IMR-90 (cell line): ENCODE results near the gene MYO3B. TPM values are rescaled to one million over a fixed set of nuclear protein-coding genes. Genes with fewer than 3 reads are reported as not detected.

Experiments
- ATAC-seq: fragments of 200-7000 bp; cut with Tn5 transposase; 2 replicates; pipeline ENCODE4 v1.9.1; 2020; ENCODE audit warnings: low read depth, mild to moderate bottlenecking, moderate library complexity
- BruUV-seq: library from RNA; stranded (reverse); fragments of 400-500 nt; replicated peaks from 2 replicates; lab custom pipeline; 2021; lab: Mats Ljungman, UMichigan
- CTCF ChIA-PET: fragments of 300-600 bp; formaldehyde crosslinking; extraction: SDS; loops from one replicate; lab custom pipeline; 2021; ENCODE audit warnings: antibody characterized with exemption; lab: Yijun Ruan, JAX
- POLR2A ChIA-PET: fragments of 300-600 bp; sonication (Branson Sonifier 250); formaldehyde crosslinking; loops from one replicate; lab custom pipeline; 2022; ENCODE audit warnings: antibody characterized with exemption; ENCODE audit not compliant: unreplicated experiment; lab: Charles Lee
- DNase-seq: peaks from one replicate; pipeline ENCODE4 v3.0.0; 2013
- H2AFZ ChIP-seq: replicated peaks from 2 replicates; pipeline ENCODE3; 2013; ENCODE audit warnings: low read length, mild to moderate bottlenecking; ENCODE audit not compliant: poor library complexity
- H2AK5ac ChIP-seq: 2 replicates; pipeline ENCODE4 v1.6.1; 2013; ENCODE audit warnings: low read depth, low read length, inconsistent platforms
- H2AK9ac ChIP-seq: replicated peaks from 2 replicates; pipeline ENCODE3; 2013; ENCODE audit warnings: mild to moderate bottlenecking, low read depth, low read length, moderate library complexity; ENCODE audit not compliant: poor library complexity
- H2BK120ac ChIP-seq: 2 replicates; pipeline ENCODE4 v1.6.1; 2013; ENCODE audit warnings: low read depth, low read length, inconsistent platforms
- H2BK15ac ChIP-seq: 3 replicates; pipeline ENCODE4 v1.6.1; 2013; ENCODE audit warnings: low read depth, low read length, inconsistent platforms
- H2BK20ac ChIP-seq: 2 replicates; pipeline ENCODE4 v1.6.1; 2013; ENCODE audit warnings: low read depth, mild to moderate bottlenecking, inconsistent platforms, low read length, moderate library complexity
- H2BK5ac ChIP-seq: 2 replicates; pipeline ENCODE4 v1.6.1; 2013; ENCODE audit warnings: mild to moderate bottlenecking, low read depth, low read length, inconsistent platforms; ENCODE audit not compliant: poor library complexity, severe bottlenecking
- H3K14ac ChIP-seq: replicated peaks from 2 replicates; pipeline ENCODE4 v1.6.1; 2013; ENCODE audit warnings: low read depth, low read length, inconsistent platforms
- H3K18ac ChIP-seq: 2 replicates; pipeline ENCODE4 v1.6.1; 2013; ENCODE audit warnings: low read depth, low read length, control low read depth
- H3K23ac ChIP-seq: 2 replicates; pipeline ENCODE4 v1.6.1; 2013; ENCODE audit warnings: low read depth, low read length, inconsistent platforms
- H3K27ac ChIP-seq: 2 replicates; pipeline ENCODE4 v1.5.1; 2013; ENCODE audit warnings: mild to moderate bottlenecking, control low read depth, low read length; ENCODE audit not compliant: insufficient read depth
- H3K27me3 ChIP-seq: 2 replicates; pipeline ENCODE4 v1.6.1; 2013; ENCODE audit warnings: low read length; ENCODE audit not compliant: control insufficient read depth, insufficient read depth
- H3K36me3 ChIP-seq: 2 replicates; pipeline ENCODE4 v1.6.1; 2013; ENCODE audit warnings: low read length, mixed read lengths; ENCODE audit not compliant: control insufficient read depth, insufficient read depth
- H3K4ac ChIP-seq: 2 replicates; pipeline ENCODE4 v1.6.1; 2013; ENCODE audit warnings: low read depth, low read length, inconsistent platforms
- H3K4me1 ChIP-seq: 2 replicates; pipeline ENCODE4 v1.6.1; 2013; ENCODE audit warnings: low read length, mixed read lengths; ENCODE audit not compliant: control insufficient read depth, insufficient read depth
- H3K4me2 ChIP-seq: 2 replicates; pipeline ENCODE4 v1.6.1; 2013; ENCODE audit warnings: low read depth, mild to moderate bottlenecking, control low read depth, low read length, moderate library complexity
- H3K4me3 ChIP-seq: 2 replicates; pipeline ENCODE4 v1.5.1; 2013; ENCODE audit warnings: low read depth, mild to moderate bottlenecking, control low read depth, low read length, moderate library complexity; ENCODE audit not compliant: insufficient read depth
- H3K56ac ChIP-seq: 2 replicates; pipeline ENCODE4 v1.6.1; 2013; ENCODE audit warnings: low read length, inconsistent platforms; ENCODE audit not compliant: insufficient read depth; ENCODE audit errors: extremely low read depth
- H3K79me1 ChIP-seq, 2 experiments: 2 replicates each; pipeline ENCODE4 v1.6.1; 2013; ENCODE audit warnings: low read length in 2 of 2, inconsistent platforms in 1 of 2, low read depth in 1 of 2
- H3K9ac ChIP-seq: 2 replicates; pipeline ENCODE4 v1.6.1; 2013; ENCODE audit warnings: low read depth, low read length, control low read depth
- H3K9me1 ChIP-seq: 2 replicates; pipeline ENCODE4 v1.6.1; 2013; ENCODE audit warnings: low read length, inconsistent platforms; ENCODE audit not compliant: insufficient read depth
- H3K9me3 ChIP-seq: 2 replicates; pipeline ENCODE4 v1.6.1; 2013; ENCODE audit warnings: low read length; ENCODE audit not compliant: control insufficient read depth, insufficient read depth
- H4K20me1 ChIP-seq: 2 replicates; pipeline ENCODE4 v1.6.1; 2013; ENCODE audit warnings: low read length, inconsistent platforms; ENCODE audit not compliant: insufficient read depth
- H4K5ac ChIP-seq: 2 replicates; pipeline ENCODE4 v1.6.1; 2013; ENCODE audit warnings: mild to moderate bottlenecking, low read depth, low read length, control low read depth
- H4K8ac ChIP-seq, 2 experiments: 2 replicates each; pipeline ENCODE4 v1.6.1; 2013; ENCODE audit warnings: low read depth in 2 of 2, low read length in 2 of 2, control low read depth in 1 of 2, inconsistent platforms in 1 of 2
- H4K91ac ChIP-seq: 2 replicates; pipeline ENCODE4 v1.6.1; 2013; ENCODE audit warnings: low read depth, low read length, inconsistent platforms; ENCODE audit not compliant: insufficient read depth
- BHLHE40 ChIP-seq: fragments of 150-350 bp; IDR thresholded peaks from 2 replicates; pipeline ENCODE4 v1.6.1; 2016; ENCODE audit warnings: mild to moderate bottlenecking, low read depth, low read length
- CEBPB ChIP-seq: IDR thresholded peaks from 2 replicates; pipeline ENCODE4 v1.6.1; 2012; ENCODE audit warnings: low read depth, low read length, improper control_type of control experiment
- CTCF ChIP-seq: conservative IDR thresholded peaks from 2 replicates; pipeline ENCODE4 v1.5.1; 2012; ENCODE audit warnings: mild to moderate bottlenecking, low read depth, low read length, improper control_type of control experiment
- ELK1 ChIP-seq: fragments of 150-350 bp; IDR thresholded peaks from 2 replicates; pipeline ENCODE4 v1.6.1; 2016; ENCODE audit warnings: low read depth, mild to moderate bottlenecking, low read length, moderate library complexity, borderline replicate concordance
- FOS ChIP-seq: fragments of 150-350 bp; IDR thresholded peaks from 2 replicates; pipeline ENCODE4 v1.6.1; 2016; ENCODE audit warnings: low read depth, low read length
- MAFK ChIP-seq: IDR thresholded peaks from 2 replicates; pipeline ENCODE4 v1.6.1; 2012; ENCODE audit warnings: low read depth, low read length, improper control_type of control experiment
- MAZ ChIP-seq: IDR thresholded peaks from 2 replicates; pipeline ENCODE4 v1.6.1; 2012; ENCODE audit warnings: low read depth, mild to moderate bottlenecking, low read length, improper control_type of control experiment, moderate library complexity, borderline replicate concordance
- NFE2L2 ChIP-seq: fragments of 150-350 bp; IDR thresholded peaks from 2 replicates; pipeline ENCODE4 v1.6.1; 2016; ENCODE audit warnings: low read depth, mild to moderate bottlenecking, low read length
- POLR2A ChIP-seq: IDR thresholded peaks from 2 replicates; pipeline ENCODE4 v1.6.1; 2012; ENCODE audit warnings: mild to moderate bottlenecking, low read depth, low read length
- RAD21 ChIP-seq: IDR thresholded peaks from 2 replicates; pipeline ENCODE4 v1.6.1; 2012; ENCODE audit warnings: low read length, improper control_type of control experiment
- RCOR1 ChIP-seq: IDR thresholded peaks from 2 replicates; pipeline ENCODE4 v1.6.1; 2012; ENCODE audit warnings: mild to moderate bottlenecking, low read length, improper control_type of control experiment; ENCODE audit not compliant: insufficient replicate concordance
- SMC3 ChIP-seq: fragments of 150-350 bp; IDR thresholded peaks from 2 replicates; pipeline ENCODE4 v1.6.1; 2016; ENCODE audit warnings: low read depth, mild to moderate bottlenecking, antibody characterized with exemption, low read length, moderate library complexity
- dilution Hi-C: fragments of 300-500 bp; cut with HindIII; formaldehyde crosslinking; loops from one replicate; pipeline ENCODE4 v1.14.3; 2018; ENCODE audit warnings: low sequenced_read_pairs; ENCODE audit not compliant: unreplicated experiment
- in situ Hi-C: fragments of 300-500 bp; cut with MboI; formaldehyde crosslinking; loops from 3 replicates; pipeline ENCODE4 v1.14.3; 2019; ENCODE audit warnings: low sequenced_read_pairs, inconsistent platforms, mixed read lengths
- intact Hi-C: fragments of 100-400 bp; cut with micrococcal nuclease; formaldehyde crosslinking; loops from 2 replicates; pipeline ENCODE4 v1.10.0; 2022
- polyA plus RNA-seq, 3 experiments: library from polyadenylated mRNA; depleted of rRNA; stranded (reverse); fragments of >200 nt; gene quantifications; 2 replicates each; pipeline ENCODE4 v1.2.3, GENCODE V29; 2012; ENCODE audit warnings: low replicate concordance in 1 of 3
- total RNA-seq: library from RNA; depleted of rRNA; stranded (reverse); fragments of >200 nt; gene quantifications from 2 replicates; pipeline ENCODE4 v1.2.3, GENCODE V29; 2012

Gene MYO3B
- total and polyA plus RNA-seq, 2 of the 4 experiments (the other 2 are of a cell fraction): 0.02 TPM; not detected in 1

DNA sequence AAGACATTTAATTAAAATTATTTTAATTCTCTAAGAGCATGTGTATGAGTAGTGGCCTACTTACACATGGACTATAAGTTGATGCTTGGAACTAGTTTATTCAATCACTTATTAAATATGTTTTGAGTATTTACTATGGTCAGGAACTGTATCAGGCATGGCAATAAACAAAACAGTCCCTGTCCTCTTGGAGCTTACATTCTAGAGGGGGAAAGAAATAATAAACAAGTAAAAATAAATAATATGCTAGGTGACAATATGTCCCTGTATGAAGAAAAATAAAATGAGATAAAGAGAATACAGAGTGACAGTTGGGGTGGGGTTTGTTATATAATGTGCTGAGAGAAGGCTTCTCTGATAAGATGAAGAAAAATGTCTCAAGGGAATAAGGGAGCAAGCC is 74.5 kb downstream of the MYO3B start:
- CTCF ChIA-PET: no interaction called here

More for the DNA sequence above, 74.5 kb downstream of the MYO3B start:
- Histone ChIP-seq H3K4me3 (no peak overlapping the region), H2BK5ac (no peak overlapping the region), H4K5ac (no peak overlapping the region), H3K4me1 (no peaks in the 10 kb centered on the region), H4K20me1 (no peaks in the 10 kb centered on the region), H3K4me2 (no peak overlapping the region), H3K79me1 (no peaks in the 10 kb centered on the region), H2AK5ac (no peak overlapping the region), H2BK120ac (no peak overlapping the region), H3K9me1 (no peaks in the 10 kb centered on the region), H2AFZ (no peak overlapping the region), H3K4ac (no peak overlapping the region), H2BK15ac (no peak overlapping the region), H3K23ac (no peak overlapping the region), H3K9me3 (no peaks in the 10 kb centered on the region), H3K18ac (no peak overlapping the region), H2BK20ac (no peak overlapping the region), H3K14ac (no peak overlapping the region), H3K9ac (no peak overlapping the region), H2AK9ac (no peak overlapping the region), H4K8ac (no peak overlapping the region), H3K36me3 (no peaks in the 10 kb centered on the region), H3K27ac (no peak overlapping the region), H3K56ac (no peak overlapping the region), H4K91ac (no peak overlapping the region), H3K27me3 (peaks cover 4% of the 10 kb centered on the region)
- DNase-seq (no peak), ATAC-seq (no peak)
- no TSS peak for BruUV-seq
- TF ChIP-seq MAFK (no peak), RCOR1 (no peak), CTCF (no peak), BHLHE40 (no peak), ELK1 (no peak), CEBPB (no peak), SMC3 (no peak), FOS (no peak), NFE2L2 (no peak), MAZ (no peak), POLR2A (no peak), RAD21 (no peak)
- POLR2A ChIA-PET: no interaction called here
- in situ Hi-C loops: no loop called here
- intact Hi-C loops: no loop called here
- dilution Hi-C loops: no loop called here
